Gastrocnemius medialis (tissue), 4 donors: ENCODE measurements around the gene CST9L.

Experiments
- CTCF ChIP-seq, 5 experiments: fragments of 450-650 bp in 3 of 5; fragments of 200-600 bp in 2 of 5; sonication (generic) in 2 of 5; IDR thresholded peaks in 4 of 5; conservative IDR thresholded peaks in 1 of 5; 1 replicate in 4 of 5; 2 replicates in 1 of 5; pipeline ENCODE4 v1.5.1; 2016 to 2019; ENCODE audit warnings: antibody characterized with exemption in 5 of 5, mild to moderate bottlenecking in 3 of 5, moderate library complexity in 3 of 5
- POLR2A ChIP-seq, 2 donors: fragments of 450-650 bp; IDR thresholded peaks; one replicate each; pipeline ENCODE4 v1.6.1; 2017; ENCODE audit warnings: antibody characterized with exemption in 2 of 2, mild to moderate bottlenecking in 2 of 2, moderate library complexity in 2 of 2

- TF ChIP-seq CTCF (IDR thresholded peaks at IDR 0.05 in 4 of 5, conservative IDR thresholded peaks at IDR 0.05 in 1 of 5), result no peak
- TF ChIP-seq POLR2A (IDR thresholded peaks at IDR 0.05), result no peak
These were observed 17.1 kb upstream of the CST9L start for GRCh38 chr20:23585449-23585807.
